GM19240 (cell line): ENCODE results near the gene SORCS3.

Source experiments
- DNase-seq: peaks from one replicate; pipeline ENCODE4 v3.0.0; 2011; ENCODE audit warnings: low spot score; ENCODE audit not compliant: insufficient read length

The SORCS3 gene

DNA sequence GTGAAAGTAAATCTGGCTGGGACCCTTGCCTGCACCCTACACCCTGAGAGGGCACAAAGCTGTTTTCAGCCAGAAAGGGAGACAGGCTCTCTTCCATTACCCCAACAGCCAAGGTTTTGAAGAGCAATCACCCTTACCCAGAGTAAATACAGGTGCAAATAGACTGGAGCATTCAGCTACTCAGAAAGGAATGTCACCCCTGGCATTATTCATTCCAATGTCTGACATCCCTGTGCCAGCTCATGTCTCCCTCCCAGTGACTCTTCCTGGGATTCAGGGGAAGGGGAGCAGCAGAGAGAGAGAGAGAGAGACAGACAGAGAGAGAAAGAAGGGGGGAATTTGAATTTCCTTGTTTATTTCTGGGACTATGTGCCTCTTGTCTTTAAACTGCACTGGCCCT, 611.8 kb downstream of the SORCS3 start:
- no peak for DNase-seq

DNA sequence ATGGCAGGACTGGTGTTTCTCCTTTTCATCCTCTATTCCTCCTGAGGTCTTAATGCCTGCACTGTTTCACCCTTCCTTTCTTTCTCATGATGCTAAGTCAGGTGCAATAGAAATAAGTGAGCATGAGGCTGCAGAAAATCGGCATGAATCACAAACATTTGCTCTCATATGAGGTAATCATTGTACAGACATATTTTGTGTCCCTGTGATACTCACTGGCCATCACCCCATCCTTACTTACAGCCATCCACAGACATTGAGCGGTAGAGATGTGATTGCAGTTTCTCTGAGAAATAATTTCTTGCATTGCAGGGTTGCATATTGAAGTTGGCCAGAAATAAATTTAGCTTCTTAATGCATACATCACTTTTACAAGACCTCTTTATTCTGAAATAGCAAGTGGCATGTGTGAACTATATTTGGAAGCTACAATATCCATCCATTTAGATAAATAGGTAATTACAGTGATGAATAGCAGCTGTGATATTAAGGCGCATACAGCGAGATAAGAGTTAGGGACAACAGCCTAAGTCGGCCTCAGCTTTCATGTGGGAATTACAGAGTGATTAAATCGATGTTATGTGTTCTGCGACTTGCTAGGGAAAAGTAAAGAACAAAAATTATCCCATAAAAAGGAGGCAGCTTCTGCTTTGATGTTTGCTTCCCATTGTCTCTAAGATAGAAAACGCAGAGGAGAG, 612.6 kb downstream of the SORCS3 start:
- DNase-seq, result no peak

DNA sequence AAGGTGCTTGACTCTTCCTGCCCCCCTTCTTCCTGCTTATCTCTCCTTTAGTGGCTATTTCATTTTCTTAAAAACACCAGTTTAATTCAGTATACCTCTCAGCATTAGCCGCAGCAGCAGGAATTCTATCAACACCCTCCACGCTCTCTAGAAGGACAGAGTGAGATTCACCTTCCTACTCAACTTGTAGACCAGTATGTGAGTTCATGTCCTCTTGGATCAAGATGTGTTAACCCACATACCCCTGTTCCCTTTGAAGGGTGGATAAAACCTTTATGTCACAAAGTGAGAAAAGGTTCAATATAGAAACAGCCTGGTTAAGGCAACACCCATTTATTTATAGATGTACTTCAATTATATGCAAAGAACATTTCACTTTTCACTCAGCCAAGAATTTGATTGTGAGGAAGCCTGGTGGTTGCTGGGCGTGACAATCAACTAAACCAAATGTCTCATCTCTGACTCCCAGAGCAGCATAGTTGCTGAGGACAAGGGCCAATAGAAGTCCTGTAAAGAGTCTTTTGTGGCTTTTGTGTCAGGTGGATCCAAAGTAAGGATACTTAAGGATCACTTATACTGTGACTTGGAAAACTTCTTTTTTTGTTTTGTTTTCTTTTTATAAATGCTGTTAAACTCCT, 617.1 kb downstream of the SORCS3 start:
- no peak for DNase-seq

DNA sequence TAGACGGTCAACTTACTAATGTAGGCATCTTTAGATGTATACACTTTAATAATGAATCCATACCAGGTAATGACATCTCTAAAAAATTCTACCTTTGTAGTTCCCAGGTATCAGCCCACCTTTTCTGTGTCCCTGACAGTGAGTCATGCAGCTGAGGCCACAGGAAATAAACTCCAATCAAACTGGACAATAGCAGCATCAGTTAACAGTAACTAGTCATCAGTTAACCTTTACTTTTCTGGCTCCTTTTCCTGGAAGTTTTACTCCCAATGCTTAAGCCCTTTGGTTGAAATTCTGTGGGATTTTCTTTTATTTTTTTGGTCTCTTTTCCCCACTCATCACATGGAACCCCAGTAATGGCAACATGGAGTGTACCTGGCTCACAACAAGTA, 617.6 kb downstream of the SORCS3 start:
- DNase-seq, result no peak

DNA sequence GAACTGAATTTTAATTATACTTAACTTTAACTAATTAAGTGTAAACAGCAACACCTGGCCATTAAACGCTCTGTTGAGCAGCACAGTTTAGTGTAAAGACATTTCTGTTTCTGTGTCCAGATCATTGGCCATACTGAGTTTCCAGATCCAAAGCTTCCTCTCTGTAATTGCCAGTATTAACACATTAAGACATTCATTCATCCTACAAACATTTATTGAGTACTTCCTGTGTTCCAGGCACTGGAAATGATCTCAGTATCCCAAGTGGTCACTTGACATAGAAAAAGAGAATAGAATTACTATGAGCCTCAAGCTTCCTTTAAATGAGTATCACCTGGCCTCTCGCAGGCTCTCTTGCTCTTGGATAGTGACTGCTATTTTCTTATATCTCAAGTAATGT, 618.1 kb downstream of the SORCS3 start:
- no peak for DNase-seq

DNA sequence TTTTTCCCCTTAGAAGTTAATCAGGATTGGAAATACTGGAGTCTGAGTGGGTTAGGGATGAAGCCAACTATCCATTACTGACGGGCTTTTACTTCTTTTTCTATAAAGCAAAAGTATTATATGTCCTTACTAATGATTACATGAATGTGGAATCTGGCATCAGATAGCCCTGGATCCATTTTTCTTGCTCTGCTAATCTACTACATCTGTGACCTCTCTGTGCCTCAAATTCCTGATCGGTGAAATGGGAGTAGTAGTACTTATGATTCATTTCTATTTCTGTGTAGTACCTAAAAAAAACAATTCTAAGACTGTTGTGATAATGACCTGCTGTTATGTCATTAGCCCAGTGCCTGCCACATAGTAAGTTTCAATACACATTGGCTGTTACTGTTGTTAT, 621.6 kb downstream of the SORCS3 start:
- no peak for DNase-seq

DNA sequence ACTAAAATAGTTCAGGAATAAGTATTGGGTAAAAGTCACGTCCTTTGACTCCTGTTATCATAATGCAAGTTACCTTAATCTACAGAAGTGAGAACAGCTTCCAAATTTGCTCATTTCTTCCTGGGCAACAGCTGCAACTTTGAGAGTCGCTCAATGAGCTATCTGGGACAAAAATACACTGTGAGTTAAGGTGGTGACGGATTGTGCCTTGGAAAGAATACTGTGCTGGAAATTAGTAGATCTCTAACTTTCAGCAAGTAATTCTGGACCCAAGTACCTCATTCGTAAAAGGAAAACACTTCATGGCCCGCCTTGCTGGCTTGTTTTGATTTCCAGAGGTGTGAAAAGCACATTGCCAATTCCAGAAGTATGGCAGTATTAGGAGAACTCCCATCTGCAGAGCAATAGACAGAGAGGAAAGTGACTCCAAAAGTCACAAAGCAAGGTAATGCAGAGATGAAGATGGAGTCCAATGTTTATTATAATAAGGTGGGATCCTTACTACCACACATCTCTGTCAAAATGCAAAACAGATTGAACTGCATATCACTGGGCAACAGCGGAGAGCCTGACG, 626.0 kb downstream of the SORCS3 start:
- no peak for DNase-seq

DNA sequence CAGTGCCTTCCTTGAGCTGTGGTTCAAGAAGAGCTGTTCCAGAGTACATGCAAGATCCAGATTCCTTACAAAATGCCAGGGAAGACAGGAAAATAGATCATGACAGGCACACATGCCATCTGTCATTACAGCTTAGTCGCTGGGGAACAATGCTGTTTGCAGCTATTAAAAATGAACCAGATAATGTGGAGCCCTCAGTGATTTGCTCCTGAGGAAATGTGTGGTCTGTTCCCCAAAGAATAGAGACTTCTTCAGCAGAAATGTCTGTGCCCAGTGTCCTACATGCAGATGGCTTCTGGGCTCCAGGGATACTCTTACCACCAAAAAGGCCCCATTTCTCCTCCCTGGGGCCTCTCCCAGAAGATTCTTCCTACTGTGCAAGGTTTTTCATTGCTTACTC, 627.9 kb downstream of the SORCS3 start:
- DNase-seq, result no peak

DNA sequence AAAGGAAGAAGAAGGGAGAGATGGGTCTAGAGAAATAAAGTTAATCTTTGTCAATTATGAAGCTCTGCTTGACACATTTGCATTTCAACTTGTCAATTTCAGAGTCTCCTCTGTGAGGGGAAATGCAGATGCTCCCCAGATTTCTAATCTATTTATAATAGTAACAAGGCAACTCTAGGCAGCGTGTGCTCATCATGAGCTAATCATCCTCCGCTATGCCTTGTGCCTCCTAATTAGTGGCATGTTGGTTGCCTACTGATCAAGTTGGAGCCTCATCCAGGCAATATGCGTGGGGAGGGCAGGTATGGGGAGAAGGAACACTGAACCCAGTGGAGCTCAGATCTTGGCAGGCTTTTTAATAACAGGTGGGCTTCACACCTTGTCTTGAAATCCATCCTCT, 628.6 kb downstream of the SORCS3 start:
- no peak for DNase-seq

DNA sequence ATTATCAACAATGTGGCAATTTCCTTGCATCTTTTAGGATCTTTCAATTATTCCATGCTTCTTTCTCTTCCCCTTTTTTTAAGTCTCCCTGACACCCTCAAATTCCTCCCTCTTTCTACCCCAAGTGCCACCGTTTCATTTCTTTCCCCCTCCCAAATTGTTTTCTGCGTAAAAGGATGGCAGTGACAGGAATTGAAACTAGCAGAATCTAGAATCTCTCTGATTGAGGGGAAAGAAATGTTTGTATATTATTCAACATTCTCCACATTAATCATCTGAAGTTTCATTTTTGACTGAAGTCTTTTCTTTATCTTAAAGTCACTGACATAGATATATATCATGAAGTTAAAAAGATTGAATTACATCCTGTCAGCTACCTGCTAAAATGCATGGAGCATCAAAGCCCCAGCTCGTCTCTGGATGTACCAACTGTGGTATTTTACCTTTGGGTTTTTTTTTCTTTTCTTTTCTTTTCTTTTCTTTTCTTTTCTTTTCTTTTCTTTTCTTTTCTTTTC, 633.5 kb downstream of the SORCS3 start:
- DNase-seq, result no peak

DNA sequence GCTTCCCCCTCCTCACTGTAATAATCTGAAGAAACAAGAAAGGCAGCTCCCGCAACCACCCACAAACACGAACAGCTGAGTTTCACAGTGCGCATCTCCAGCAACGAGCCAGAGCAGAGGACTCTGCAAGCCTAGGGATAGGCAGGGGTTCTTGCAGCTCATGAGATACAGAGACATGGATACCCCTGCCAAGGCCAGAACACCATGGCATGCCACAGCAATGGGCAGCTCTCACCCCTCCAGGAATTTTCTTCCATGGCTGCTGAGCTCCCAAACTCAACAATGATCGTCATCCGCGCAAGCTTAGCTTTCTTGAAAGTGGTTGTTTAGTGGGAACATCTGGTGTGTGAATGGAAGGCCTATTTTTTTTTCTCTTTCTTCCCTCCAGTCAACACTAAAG, 637.3 kb downstream of the SORCS3 start:
- DNase-seq, result no peak

DNA sequence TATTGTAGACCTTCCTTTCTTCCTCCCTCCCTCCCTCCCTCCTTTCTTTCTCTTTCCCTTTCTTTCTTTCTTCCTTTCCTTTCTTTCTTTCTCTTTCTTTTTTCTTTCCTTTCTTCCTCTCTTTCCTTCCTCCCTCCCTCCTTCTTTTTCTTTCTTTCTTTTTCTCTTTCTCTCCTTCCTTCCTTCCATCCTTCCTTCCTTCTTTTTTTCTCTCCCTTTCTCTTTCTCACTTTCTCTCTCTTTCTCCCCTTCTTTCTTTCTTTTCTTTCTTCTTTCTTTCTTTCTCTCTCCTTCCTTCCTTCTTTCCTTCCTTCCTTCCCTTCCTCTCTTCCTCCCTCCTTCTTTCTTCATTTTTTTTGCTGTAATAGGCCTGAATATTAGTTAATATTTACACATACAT, 638.0 kb downstream of the SORCS3 start:
- no peak for DNase-seq

DNA sequence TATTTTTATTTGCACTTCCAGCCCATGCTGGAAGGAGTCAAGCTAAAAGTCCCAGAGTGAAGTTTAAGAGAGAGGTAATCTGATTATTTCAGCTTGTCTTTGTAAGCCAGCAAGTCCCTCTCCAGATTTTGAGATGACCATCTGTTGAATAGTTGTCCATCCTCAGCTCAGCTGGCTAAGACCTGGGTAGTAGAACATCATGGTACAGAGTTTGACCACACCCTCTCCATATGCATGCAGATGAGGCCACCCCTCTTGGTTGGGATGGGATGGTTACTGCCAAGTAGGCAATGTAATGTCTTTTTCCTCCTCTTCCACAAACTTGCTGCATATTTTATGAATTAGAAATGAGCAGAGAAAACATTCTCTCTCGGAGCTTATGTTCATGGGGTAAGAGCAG, 639.8 kb downstream of the SORCS3 start:
- no peak for DNase-seq

DNA sequence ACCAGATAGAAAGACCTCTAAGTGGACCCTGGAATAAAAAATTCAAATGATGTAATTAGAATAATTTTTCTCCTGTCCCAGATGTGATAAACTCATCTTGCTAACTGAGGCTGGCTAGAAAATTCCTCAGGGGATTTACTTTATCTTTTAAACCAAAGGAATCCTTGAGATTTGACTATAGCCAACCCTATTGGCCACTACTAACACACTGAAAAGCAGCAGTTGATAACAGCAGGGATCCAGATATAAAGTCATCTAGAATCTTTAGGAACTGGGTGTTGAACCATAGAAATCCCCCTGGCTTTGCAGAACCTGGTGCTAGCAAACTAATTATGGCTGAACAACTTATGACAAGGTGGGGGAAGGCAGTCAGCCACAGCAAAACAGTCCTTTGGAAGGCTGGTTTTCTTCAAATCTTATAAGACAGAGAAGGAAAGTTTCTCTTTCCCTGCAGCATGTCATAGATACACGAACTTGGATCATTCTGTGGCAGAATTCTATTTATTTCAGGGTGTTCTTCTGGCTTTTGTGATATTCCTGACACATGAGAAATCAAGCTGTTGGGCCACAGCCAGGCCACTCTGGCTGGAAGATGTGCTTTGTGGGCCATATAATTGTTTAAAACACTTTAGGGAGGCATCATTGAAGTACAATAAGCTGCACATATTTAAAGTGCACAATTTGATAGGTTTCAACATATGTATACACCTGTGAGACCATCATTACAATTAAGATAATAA, 643.6 kb downstream of the SORCS3 start:
- DNase-seq, result no peak

DNA sequence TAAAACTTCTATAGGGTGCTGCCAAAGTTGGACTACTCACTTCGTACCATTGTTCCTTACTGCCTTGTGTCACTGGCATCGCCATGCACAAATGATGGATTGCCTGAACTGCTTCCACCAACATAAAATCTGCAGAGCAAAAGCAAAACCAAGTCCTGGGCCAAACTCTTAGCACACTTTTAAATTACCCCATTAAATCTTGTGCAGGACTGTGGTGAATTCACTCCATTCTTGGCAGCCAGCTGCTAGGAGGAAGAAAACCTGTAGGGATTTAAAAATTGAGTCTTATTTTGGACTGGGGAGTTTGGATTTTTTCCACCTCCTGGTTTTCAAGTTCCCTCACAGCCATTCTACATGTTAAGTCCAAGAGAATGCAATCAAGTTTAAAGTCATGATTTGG, 646.9 kb downstream of the SORCS3 start:
- DNase-seq, result no peak

DNA sequence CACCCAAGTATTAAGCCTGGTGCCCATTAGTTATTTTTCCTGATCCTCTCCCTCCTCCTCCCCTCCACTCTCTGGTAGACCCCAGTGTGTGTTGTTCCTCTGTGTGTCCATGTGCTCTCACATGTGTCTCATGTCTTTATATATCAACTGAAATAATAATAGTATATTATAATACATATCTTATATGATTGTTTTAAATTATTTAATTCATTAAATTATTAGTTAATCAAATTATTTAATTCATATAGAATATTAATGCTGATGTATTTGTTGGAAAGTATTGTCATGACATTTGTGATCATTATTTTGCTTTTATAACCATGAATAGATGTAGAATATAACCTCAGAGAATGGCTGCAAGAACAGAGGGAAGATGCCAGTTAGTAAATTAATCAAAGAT, 647.5 kb downstream of the SORCS3 start:
- no peak for DNase-seq

DNA sequence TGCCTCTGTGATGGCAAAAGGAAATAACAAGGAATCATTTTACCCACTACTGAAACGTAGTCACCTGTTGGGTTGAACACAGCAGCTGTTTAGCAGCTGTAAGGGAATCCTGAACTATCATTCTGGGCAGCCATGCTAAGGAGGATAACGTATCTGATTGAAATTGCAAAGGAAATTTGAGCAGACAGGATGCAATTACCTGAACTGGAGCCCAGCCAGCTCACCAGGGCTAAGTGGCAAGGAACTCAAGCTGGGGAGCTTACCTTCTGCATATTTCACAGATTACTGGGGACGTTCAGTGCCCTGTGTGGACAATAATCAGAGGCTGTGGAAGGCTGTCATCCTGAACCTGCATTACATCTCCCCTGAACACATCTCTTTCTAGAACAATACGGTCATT, 650.5 kb downstream of the SORCS3 start:
- DNase-seq, result no peak

DNA sequence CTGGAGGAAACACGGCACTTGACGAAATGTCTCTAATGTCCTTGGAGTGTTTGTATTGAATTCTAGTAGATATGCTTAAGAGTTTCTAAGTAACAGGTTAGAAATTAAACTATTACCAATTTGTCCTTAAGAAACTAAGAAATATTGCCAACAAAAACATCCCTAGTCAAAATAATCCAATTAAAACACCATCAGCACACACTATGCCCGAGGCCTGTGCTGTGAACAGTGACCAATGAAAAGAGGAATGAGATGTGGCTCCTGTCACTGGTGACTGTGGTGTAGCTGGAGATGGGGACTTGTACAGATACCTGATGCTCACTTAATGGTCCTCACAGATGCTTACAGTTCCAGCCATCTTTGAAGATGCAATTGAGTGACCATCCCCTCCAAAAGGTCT, 651.1 kb downstream of the SORCS3 start:
- DNase-seq, result no peak
